MM.1S (cell line): ENCODE measurements around the gene GABARAPL1.

ENCODE experiments used
- EZH2phosphoT487 ChIP-seq: fragments of 300-600 bp; sonication (generic); IDR thresholded peaks from 2 replicates; pipeline ENCODE4 v1.6.1; 2018; ENCODE audit warnings: antibody characterized with exemption, low read length
- TF ChIP-seq, protein P1 (sequence below): fragments of 300-600 bp; sonication (generic); IDR thresholded peaks from 2 replicates; pipeline ENCODE4 v1.5.1; 2016; ENCODE audit warnings: antibody characterized with exemption, low read length, mixed read lengths

DNA sequence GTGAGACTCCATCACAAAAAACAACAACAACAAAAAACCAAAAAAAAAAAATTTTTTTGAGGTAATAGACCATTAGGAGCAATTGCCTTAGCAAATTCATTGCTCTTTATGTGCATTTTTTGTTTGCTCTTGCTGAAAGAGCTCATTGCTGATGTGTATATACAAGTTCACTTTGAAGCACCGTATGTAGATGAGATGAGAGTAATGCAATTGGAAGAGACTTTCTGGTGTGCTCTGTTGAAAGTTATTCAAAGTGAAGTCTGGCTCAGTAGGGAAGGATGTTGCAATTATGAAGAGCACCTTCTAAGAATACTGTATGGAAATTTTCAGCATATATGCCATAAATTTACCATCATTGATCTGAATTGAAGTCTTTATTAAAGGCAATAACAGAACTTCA is 48.2 kb downstream of the GABARAPL1 start:
- TF ChIP-seq, protein P1, sequence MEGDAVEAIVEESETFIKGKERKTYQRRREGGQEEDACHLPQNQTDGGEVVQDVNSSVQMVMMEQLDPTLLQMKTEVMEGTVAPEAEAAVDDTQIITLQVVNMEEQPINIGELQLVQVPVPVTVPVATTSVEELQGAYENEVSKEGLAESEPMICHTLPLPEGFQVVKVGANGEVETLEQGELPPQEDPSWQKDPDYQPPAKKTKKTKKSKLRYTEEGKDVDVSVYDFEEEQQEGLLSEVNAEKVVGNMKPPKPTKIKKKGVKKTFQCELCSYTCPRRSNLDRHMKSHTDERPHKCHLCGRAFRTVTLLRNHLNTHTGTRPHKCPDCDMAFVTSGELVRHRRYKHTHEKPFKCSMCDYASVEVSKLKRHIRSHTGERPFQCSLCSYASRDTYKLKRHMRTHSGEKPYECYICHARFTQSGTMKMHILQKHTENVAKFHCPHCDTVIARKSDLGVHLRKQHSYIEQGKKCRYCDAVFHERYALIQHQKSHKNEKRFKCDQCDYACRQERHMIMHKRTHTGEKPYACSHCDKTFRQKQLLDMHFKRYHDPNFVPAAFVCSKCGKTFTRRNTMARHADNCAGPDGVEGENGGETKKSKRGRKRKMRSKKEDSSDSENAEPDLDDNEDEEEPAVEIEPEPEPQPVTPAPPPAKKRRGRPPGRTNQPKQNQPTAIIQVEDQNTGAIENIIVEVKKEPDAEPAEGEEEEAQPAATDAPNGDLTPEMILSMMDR: no peak
- TF ChIP-seq EZH2phosphoT487: no peak
